IPS-NIHi7 (cell line): ENCODE measurements around the gene ZNF333.
"Not testable (repeated sequence)": the region's sequence is repeated elsewhere in the genome, so short reads cannot be mapped to it uniquely, and the experiment has no call there.

Experiments
- DNase-seq: peaks from one replicate; pipeline ENCODE4 v3.0.0; 2012; ENCODE audit warnings: mixed read lengths; ENCODE audit errors: extremely low spot score

The ZNF333 gene

DNA sequence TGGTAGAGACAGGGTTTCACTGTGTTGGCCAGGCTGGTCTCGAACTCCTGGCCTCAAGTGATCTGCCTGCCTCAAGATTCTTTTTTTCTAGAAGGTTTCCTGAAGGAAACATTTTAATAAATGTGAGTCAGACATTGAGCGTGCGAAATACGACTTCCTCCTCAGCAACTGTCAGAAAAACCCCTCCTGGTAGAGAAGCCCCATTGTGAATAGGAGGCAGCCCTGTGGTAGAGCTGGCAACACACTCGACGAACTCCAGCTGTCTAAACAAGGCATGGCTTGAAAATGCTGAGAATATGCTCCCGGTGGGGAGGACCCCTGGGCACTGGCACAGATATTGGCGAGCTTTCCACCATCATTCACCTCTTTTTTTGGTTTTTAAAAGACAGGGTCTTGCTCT lies 9.8 kb downstream of the ZNF333 start:
- no peak for DNase-seq

DNA sequence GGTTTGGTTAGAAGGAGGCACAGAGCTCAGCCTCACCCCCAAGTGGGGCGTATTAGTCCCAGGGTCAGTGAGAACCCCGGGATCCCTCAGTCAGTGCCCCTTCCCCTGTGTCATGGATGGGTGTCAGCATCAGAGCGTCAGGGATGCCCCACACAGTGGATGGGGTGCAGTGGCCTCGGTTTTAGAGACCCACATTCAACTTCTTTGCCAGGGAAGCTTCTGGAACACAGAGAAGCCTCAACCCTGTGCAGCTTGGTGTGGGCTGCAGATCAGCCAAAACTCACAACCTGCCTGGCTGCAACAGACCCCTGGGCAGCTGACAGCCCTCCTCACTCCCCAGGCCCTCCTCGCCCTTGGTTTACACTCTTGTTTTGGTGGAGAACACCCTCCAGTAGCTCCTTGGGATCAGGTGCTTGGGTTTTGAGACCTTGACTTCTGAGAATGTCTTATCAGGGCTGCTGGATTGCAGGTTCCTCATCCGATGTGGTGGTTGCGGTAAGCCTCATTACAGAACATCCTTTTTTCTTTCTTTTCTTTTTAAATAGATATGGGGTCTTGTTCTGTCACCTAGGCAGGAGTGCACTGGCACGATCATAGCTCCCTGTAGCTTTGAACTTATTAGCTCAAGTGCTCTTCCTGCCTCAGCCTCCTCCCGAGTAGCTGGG lies 11.0 kb downstream of the ZNF333 start:
- no peak for DNase-seq

DNA sequence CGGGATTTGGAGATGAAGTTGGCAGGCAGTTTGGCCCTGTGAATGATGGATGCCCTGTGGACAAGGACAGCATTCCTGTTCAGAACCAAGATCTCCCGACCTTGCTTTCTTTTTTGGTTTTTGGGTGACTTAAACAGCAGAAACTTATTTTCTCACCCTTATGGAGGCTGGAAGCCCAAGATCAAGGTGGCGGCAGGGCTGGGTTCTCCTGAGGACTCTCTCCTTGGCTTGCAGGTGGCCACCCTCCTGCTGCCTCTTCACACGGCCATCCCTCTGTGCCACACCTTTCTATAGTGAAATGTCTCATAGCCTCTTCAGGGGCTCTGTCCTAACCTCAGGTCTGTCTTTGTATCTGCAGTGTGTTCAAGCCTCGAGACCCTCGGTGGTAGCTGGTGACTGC lies 14.0 kb downstream of the ZNF333 start:
- no peak for DNase-seq

DNA sequence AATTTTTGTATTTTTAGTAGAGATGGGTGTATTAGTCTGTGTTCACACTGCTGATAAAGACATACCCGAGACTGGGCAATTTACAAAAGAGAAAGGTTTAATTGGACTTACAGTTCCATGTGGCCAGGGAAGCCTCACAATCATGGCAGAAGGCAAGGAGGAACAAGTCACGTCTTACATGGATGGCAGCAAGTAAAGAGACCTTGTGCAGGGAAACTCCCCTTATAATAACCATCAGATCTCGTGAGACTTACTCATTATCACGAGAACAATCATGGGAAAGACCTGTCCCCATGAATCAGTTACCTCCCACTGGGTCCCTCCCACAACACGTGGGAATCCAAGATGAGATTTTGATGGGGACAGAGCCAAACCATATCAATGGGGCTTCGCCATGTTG lies 14.6 kb downstream of the ZNF333 start:
- no peak for DNase-seq

DNA sequence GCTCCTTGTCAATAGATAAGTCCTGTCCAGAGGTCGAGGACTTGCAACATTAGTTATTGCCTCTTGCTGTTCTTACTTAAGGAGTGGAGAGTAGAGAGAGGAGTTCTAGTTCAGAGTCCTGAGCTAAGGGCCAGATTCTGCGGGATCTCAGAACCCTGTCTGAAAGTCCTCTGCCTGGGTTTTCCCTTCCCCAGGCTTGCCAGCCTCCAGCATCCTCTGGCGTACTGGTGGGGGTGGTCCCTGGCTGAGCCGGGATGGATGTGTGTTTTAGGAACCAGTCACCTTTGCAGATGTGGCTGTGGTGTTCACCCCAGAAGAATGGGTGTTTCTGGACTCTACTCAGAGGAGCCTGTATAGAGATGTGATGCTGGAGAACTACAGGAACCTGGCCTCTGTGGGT lies 26.0 kb downstream of the ZNF333 start:
- DNase-seq, result no peak

DNA sequence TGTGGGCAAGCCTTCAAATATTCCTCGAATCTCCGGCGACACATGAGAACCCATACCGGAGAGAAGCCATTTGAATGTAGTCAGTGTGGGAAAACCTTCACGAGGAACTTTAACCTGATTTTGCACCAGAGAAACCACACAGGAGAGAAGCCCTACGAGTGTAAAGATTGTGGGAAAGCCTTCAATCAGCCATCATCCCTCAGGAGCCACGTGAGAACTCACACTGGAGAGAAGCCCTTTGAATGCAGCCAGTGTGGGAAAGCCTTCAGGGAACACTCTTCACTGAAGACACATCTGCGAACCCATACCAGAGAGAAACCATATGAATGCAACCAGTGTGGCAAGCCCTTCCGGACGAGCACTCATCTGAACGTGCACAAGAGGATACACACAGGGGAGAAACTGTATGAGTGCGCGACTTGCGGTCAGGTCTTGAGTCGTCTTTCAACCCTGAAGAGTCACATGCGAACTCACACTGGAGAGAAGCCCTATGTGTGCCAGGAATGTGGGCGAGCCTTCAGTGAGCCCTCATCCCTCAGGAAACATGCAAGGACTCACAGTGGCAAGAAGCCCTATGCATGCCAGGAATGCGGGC lies 28.8 kb downstream of the ZNF333 start:
- DNase-seq, result no peak

DNA sequence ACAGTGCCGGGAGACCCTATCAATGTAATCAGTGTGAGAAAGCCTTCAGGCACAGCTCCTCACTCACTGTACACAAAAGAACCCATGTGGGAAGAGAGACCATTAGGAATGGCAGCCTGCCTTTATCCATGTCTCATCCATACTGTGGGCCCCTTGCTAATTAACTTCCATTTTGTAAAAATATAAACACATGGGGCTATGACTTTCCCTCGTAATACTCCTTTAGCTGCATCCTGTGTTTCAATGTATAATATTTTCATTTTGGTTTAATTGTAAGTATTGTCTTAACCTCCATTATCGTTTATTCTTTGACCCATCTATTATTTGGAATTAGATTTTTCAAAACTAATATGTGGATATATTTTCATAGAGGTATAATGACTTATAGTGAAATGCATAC lies 29.3 kb downstream of the ZNF333 start:
- DNase-seq, result no peak

DNA sequence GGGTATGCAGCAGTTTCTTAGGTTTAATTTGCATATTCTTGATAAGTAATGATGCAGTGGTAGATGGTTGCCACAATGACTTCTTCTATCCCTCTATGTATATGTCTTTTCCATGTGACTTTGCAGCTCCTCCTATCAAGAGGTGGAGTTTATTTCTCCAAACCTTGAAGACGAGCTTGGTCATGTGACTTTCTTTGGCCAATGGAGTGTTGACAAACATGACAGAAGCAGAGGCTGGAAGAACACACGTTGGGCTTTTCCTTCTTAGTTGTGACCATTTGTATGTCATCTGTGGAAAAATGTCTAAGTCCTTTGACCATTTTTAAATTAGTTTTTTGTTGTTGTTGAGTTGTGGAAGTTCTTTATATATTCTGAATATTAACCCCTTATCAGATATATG lies 32.3 kb downstream of the ZNF333 start:
- no peak for DNase-seq

DNA sequence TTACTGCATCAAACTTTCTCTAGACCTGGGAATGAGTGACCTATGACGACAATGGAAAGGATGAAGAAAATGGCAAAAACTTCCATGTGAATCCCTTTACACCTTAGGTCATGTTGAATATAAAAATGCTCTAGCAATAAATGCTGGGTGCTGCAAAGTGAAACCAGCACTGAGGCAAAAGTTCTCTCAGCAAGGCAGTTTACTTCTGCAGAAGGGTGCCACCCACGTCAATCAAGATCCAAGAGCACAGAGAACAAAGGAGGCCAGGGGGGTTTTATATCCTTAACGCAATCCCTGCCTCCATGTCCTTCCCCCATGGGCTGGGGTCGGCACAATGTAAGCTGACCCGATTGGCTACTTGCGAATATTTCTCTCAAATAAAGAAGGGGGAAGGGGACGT lies 38.7 kb downstream of the ZNF333 start:
- no peak for DNase-seq

DNA sequence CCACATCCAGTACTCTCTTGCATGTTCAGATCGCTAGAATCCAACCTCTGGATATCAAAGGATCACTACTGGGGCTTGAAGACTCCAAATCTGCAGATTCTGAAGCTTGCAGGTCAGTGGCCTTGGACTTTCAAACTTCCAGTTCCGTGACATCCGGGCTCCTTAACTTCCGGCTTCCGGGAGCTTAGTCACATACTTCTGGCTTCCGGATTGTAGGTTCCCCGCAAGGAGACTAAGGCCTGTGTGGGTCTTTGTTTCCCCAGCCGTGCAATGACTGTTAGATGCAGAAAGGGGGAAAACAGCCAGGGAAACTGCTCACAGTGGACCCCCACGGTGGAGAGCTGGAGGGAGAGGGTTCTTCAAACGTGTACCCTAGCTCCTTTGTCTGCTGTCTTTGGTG lies 41.4 kb downstream of the ZNF333 start:
- DNase-seq, result no peak

DNA sequence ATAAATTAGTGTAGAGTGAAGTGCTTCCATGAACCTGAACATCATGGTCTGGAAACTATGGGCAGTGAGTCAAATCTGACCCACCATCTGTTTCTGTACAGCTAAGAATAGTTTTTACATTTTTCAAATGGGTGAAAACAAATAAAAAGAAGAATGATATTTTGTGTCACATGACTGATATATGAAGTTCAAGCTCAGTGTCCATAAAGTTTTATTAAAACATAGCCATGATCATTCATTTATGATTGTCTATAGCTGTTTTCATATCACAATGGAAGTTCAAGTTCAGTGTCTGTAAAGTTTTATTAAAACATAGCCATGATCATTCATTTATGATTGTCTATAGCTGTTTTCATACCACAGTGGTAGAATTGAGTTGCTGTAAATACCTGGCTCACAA lies 42.7 kb downstream of the ZNF333 start:
- DNase-seq, result no peak

DNA sequence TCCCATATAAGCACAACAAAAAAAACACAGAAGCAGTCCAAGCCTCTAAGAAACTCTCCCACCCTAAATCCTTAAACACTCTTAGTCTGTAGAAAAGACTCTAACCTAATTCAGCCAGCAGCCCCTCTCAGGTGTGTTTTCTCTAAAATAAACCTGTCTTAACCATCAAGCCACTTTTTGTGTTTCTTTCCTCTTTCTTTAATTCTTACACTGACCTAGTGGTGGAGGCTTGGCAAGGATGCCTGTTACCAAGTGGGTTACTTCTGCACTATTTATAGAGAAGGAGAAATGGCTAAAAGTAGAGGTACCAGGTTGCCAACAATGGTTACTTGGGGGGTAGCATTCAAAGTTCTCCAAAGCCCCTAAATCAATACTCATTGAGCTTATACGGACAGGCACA lies 43.7 kb downstream of the ZNF333 start:
- DNase-seq, result no peak

DNA sequence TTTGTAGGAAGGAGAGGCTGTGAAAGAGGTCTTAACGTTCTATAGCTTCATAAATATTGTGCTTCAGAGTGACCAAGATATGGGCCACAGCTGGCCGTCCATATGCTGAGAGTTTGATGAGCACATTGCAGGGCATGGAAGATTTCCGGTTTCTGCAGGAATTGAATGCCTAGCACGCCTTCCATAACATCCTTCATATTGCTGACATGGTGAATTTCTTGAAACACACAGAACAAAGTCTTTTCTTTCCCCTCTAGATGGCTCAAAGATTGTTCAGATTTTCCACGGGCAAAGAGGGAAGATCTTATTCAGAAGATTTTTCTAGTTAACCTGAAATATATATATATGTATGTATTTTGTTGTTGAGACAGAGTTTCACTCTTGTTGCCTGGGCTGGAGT lies 46.1 kb downstream of the ZNF333 start:
- DNase-seq, result no peak

DNA sequence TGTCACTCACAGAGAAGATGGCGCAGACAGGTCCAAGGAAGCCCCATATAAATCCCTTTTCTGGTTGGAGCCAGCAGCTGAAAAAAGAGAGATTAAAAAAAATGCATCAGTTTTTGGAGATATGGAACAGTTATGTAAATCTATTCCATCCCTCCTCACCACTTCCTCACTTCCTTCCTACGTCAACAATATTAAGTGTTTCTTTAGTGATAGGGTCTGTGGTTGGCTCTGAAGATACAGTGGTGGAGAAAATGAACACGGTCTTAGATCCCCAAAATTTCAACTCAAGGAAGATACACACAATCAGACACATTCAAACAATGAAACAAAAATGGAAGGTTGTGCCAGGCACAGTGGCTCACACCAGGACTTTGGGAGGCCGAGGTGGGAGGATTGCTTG lies 57.0 kb downstream of the ZNF333 start:
- no peak for DNase-seq

DNA sequence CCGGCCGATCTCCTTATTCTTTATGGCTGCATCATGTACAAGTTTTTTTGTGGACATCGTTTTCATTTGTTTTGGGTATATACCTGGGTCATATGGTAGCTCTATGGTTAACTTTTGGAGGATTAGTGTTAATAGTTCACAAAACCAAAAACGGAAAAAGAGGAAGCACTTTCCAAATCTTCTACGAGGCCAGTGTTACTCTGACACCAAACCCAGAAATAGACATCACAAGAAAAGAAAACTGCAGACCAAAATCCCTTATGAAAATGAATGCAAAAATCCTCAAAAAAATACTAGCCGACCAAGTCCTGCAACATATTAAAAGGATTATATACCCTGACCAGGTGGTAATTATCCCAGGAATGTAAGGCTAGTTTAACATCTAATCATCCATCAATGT lies 58.8 kb downstream of the ZNF333 start:
- no peak for DNase-seq

DNA sequence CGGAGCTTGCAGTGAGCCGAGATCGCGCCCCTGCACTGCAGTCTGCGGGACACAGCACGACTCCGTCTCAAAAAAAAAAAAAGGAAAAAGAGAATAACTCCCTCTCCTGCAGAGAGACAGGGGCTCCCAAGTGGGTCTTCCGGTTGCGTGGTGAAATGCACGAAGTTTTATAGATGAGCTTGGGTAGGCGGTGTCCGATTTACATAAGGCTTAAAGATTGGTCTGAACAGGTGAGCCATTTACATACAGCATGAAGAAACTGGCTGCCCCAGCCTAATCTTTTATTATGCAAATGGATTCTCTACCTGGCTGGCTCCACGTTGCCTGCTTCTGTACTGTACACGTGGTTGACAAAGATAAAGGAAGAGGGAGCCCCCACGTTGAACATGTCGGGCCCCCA lies 69.0 kb downstream of the ZNF333 start:
- peak; percentile 43 for DNase-seq

DNA sequence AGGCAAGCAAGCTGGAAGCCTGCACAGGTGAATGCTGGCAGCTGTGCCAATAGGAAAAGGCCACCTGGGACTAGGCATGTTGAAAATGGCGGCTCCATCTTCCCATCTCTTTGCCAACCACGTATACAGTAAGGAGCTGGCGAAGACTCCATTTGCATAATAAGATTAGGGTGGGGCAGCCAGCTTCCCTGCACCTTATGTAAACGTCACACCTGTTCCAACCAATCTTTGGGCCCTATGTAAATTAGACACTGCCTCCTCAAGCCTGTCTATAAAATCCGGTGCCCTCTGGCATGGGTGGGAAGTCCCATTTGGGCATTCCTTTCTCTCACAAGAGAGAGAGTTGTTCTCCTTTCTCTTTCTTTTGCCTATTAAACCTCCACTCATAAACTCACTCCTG lies 71.8 kb downstream of the ZNF333 start:
- DNase-seq, result no peak

DNA sequence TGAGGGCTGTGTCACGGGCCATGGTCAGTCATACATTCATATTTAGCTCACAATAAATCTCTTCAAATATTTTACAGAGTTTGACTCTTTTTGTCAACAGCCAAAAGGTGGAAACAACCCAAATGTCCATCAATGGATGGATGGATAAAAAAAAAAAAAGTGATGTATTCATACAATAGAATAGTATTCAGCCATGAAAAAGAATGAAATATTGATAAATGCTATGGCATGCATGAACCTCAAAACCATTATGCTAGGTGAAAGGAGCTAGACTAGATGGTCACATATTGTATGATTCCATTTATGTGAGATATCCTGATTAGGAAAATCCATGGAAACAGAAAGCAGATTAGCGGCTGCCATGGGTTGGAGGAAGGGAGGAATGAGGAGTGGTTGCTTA lies 72.3 kb downstream of the ZNF333 start:
- DNase-seq, result no peak

DNA sequence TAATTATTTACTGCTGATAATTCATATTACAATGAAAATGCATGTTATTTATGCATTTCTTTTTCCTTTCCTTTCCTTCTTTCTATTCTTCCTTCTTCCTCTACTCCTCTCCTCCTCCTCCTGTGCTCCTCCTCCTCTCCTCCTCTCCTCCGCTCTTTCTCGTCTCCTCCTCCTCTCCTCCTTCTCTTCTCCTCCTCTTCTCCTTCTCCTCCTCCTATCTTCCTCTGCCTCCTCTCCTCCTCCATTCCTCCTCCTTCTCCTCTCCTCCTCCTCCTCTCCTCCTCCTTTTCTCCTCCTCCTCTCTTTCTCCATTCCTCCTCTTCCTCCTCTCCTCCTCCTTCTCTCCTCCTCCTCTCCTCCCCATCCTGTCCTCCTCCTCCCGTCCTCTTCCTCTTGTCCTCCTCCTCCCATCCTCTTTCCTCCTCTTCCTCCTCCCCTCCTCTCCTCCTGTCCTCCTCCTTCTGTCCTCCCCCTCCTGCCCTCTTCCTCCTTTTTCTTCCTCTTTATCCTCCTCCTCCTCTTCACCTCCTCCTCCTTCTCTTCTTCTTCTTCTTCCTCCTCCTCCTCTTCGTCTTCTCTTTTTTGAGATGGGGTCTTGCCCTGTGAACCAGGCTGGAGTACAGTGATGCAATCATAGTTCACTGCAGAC lies 73.8 kb downstream of the ZNF333 start:
- no peak for DNase-seq

DNA sequence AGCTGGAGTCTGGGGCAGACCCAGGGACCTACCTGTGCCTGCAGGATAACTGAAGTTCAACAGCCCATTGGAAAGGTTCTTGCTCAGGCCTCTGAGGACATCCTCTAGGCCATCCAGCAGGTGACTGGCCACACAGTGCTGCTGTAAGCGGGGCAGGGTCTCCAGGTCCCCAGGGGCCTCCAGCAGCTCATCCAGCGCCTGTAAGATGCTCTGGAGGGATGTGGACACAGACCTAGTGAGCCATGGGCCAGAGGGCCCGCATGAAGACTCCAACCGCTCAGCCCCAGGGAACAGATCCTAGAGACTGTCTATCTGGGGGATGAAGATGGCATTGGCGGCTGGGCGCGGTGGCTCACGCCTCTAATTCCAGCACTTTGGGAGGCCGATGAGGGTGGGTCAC lies 74.6 kb downstream of the ZNF333 start:
- no peak for DNase-seq

DNA sequence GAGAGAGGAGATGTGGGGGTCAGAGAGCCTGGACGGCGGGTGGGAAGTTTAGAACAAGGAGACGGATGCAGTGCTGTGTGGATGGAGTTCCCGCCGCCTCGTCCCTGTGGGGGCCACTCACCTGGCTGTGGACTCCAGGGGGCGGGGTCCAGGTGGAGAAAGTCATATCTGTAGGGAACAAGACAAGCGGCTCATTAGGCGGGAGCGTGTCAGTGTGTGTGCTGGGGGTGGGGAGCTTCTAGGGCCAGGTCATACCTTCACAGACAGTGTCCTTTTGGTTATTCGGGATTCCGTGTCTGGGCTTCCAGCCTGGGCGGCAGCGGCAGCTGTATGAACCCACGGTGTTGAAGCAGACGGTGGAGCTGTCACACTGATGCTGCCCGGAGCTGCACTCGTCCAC lies 75.6 kb downstream of the ZNF333 start:
- DNase-seq, result not testable (repeated sequence)

DNA sequence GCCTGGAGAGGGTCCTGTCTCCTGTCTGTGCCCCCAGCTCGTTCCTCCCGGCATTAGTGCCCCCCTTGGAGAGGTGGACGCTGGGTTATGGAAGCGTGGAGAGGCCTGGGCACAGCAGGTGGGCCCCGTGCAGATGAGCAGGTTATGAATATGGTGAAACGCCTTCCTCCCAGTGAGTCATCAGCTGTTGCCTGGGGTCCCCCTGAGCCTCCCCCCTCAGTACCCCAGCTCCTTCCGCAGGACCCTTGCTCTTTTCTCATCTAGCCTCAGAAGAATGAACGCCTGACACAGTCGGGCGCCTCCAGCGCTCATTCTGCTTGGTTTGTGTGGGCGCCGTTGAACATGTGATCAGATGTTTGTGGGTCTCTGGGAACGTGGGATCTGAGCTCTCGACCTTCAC lies 76.0 kb downstream of the ZNF333 start:
- not testable (repeated sequence) for DNase-seq

DNA sequence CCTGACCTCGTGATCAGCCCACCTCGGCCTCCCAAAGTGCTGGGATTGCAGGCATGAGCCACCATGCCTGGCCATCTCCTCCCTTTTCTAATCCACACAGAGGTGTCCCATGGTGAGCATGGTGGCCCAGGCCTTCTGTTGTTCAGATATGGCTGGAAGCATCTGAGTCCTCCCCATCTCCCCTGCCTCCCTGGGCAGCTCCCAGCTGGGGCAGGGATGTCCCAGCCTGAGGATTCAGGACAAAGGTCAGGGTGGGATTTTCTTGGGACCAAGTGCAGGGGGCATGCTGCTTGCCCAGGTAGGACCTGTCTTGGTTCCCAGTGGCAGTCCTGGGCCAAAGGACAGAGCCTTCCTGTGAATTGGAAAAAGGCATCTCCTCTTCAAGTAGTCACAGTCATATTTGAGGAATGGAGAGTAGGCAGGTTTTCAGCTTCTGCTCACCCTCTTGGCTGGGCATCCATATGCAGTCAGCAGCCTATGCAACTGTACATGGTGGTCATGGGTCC lies 77.7 kb downstream of the ZNF333 start:
- no peak for DNase-seq
